SK-N-MC (cell line): ENCODE data around the gene GLOD5.

Experiments
- DNase-seq: peaks from one replicate; pipeline ENCODE4 v3.0.0-alpha.2; 2011; ENCODE audit warnings: low read depth, low spot score
- H3K27ac ChIP-seq: fragments of 200-600 bp; sonication (generic); 2 replicates; pipeline ENCODE4 v1.5.1; 2016; ENCODE audit warnings: mixed run types
- H3K36me3 ChIP-seq: fragments of 200-600 bp; sonication (generic); 2 replicates; pipeline ENCODE4 v1.6.1; 2017; ENCODE audit warnings: antibody characterized with exemption, low read length, mixed read lengths; ENCODE audit not compliant: insufficient read depth
- H3K4me3 ChIP-seq: fragments of 200-600 bp; sonication (generic); 2 replicates; pipeline ENCODE4 v1.5.1; 2016
- H3K9ac ChIP-seq: fragments of 200-600 bp; sonication (generic); 2 replicates; pipeline ENCODE4 v1.8.0; 2017; ENCODE audit warnings: mixed run types, mixed read lengths; ENCODE audit not compliant: insufficient read length
- H3K9me3 ChIP-seq: fragments of 200-600 bp; sonication (generic); 2 replicates; pipeline ENCODE4 v1.6.1; 2017; ENCODE audit warnings: low read depth, mild to moderate bottlenecking, antibody characterized with exemption, low read length, moderate library complexity, mixed read lengths
- EZH2 ChIP-seq: fragments of 200-600 bp; sonication (generic); IDR thresholded peaks from one replicate; pipeline ENCODE4 v1.6.1; 2017; ENCODE audit warnings: antibody characterized with exemption
- FOXP2 ChIP-seq: optimal IDR thresholded peaks from 2 replicates; pipeline ENCODE3; 2011; ENCODE audit warnings: mild to moderate bottlenecking, moderate library complexity; ENCODE audit not compliant: insufficient read depth; ENCODE audit errors: extremely low read length, control extremely low read depth
- POLR2AphosphoS5 ChIP-seq: IDR thresholded peaks from 2 replicates; pipeline ENCODE4 v1.6.1; 2012; ENCODE audit warnings: mild to moderate bottlenecking, low read depth, low read length, borderline replicate concordance

The GLOD5 gene

DNA sequence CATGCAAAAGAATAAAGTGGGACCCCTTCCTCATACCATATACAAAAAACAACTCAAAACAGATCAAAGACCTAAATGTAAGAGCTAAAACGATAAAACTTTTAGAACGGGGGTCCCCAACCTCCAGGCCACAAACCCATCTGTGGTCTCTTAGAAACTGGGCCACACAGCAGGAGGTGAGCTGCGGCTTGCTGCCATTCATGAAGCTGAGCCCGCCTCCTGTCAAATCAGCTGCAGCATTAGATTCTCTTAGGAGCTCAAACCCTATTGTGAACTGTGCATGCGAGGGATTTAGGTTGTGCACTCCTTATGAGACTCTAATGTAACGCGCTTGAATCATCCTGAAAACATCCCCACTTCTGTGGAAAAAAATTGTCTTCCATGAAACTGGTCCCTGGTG is 17.9 kb downstream of the GLOD5 start:
- Histone ChIP-seq H3K9ac (no peak overlapping the region), H3K36me3 (no peaks in the 10 kb centered on the region), H3K4me3 (no peak overlapping the region), H3K27ac (no peak overlapping the region), H3K9me3 (no peaks in the 10 kb centered on the region)
- TF ChIP-seq FOXP2 = no peak
- no peak for TF ChIP-seq EZH2
- no peak for TF ChIP-seq POLR2AphosphoS5
- no peak for DNase-seq

DNA sequence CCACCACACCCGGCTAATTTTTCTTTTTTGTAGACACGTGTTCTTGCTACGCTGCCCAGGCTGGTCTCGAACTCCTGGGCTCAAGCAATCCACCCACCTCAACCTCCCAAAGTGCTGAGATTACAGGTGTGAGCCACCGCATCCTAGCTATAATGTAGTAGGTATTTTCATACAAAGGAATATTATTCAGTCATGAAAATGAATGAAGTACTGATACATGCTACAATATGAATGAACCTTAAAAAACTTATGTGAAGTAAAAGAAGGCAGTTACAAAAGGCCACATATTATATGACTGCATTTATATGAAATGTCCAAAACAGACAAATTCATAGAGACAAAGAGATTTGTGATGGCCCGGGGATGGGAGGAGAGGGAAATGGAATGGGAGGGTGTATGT is 20.2 kb downstream of the GLOD5 start:
- no peaks in the 10 kb centered on the region for H3K9me3 ChIP-seq
- H3K4me3 ChIP-seq = no peak overlapping the region
- H3K36me3 ChIP-seq = no peaks in the 10 kb centered on the region
- TF ChIP-seq POLR2AphosphoS5 (no peak), EZH2 (no peak), FOXP2 (no peak)
- no peak overlapping the region for H3K9ac ChIP-seq
- no peak overlapping the region for H3K27ac ChIP-seq
- no peak for DNase-seq

DNA sequence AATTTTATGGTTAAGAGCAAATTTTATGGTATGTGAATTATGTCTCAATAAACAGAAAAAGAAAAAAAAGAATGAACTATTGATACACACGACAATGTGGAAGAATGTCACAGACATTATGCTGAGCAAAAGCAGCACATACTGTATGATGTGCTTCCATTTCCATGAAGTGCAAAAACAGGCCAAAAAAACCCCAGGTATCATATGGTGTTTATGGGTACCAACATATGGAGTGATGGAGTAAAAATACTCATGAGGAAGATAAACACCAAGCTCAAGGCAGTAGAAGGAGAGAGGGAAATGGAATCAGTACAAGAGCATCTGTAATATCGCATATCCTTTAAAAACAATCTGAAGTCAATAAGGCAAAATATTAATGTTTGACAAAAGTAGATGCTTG is 20.7 kb downstream of the GLOD5 start:
- H3K36me3 ChIP-seq = no peaks in the 10 kb centered on the region
- no peak overlapping the region for H3K9ac ChIP-seq
- TF ChIP-seq FOXP2 (no peak), EZH2 (no peak), POLR2AphosphoS5 (no peak)
- H3K4me3 ChIP-seq = no peak overlapping the region
- DNase-seq = no peak
- no peaks in the 10 kb centered on the region for H3K9me3 ChIP-seq
- H3K27ac ChIP-seq = no peak overlapping the region

DNA sequence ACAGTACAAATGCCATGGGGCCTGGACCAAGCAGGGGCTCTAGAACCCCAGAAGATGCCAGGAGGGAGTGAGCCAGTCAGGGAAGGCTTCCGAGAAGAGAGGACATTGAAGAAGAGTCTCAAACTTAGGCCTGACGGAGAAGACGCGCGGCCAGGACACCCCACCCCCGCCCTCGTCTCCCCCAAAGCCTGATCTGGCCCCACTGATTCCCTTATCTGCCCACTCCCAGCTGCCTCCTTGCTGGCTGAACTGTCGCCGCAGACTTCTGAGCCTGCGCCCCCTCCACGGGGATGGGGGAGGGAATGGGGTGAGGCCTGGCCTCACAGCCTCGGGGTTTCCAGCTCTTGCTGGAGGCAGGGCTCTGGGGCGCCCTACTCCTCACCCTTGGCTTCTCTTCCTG is 21.2 kb downstream of the GLOD5 start:
- no peak overlapping the region for H3K9ac ChIP-seq
- no peak overlapping the region for H3K27ac ChIP-seq
- no peak overlapping the region for H3K4me3 ChIP-seq
- no peak for TF ChIP-seq EZH2
- H3K9me3 ChIP-seq = no peaks in the 10 kb centered on the region
- no peaks in the 10 kb centered on the region for H3K36me3 ChIP-seq
- DNase-seq = no peak

DNA sequence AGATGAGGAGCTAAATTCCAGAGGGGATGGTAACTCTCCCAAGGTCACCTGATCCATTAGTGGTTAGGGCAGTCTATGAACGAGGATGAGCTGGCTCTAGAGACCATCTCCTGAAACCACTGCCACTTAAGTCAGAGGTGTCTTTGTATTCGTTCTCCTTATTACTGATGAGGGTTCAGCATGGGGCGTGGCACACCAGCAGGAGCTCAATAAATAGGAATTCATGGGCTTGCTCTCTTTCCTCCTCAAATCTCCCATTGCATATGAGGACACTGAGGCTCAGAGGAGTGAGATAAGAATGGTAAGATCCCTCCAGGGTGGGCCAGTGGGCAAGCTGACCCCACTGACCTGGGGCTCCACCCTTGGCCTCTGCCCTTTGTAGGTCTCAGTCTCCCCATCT is 23.2 kb downstream of the GLOD5 start:
- Histone ChIP-seq H3K27ac (no peak overlapping the region), H3K36me3 (no peaks in the 10 kb centered on the region), H3K9ac (no peak overlapping the region), H3K4me3 (no peak overlapping the region), H3K9me3 (no peaks in the 10 kb centered on the region)
- TF ChIP-seq POLR2AphosphoS5 = no peak
- no peak for TF ChIP-seq FOXP2
- TF ChIP-seq EZH2 = no peak
- no peak for DNase-seq

DNA sequence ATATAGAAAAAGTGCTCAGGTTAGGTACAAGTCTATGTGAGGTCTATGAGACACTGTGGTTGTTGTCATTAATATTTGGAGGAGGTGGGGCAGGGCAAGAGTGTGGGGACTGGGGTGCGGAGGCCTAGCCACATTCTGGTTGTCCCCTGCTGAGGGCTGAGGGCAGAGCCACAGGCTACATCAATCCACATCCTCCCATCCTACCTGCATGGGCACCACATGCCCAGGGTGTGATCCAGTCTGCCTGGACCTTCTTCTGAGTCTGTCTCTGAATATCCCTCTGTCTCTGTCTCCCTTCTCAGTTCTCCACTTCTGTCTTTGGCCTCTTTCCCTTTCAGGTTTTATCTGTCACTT is 23.6 kb downstream of the GLOD5 start:
- DNase-seq = no peak
- Histone ChIP-seq H3K9me3 (no peaks in the 10 kb centered on the region), H3K27ac (no peak overlapping the region), H3K9ac (no peak overlapping the region), H3K36me3 (no peaks in the 10 kb centered on the region), H3K4me3 (no peak overlapping the region)
- TF ChIP-seq POLR2AphosphoS5 = no peak
- TF ChIP-seq EZH2 = no peak
- TF ChIP-seq FOXP2 = no peak

DNA sequence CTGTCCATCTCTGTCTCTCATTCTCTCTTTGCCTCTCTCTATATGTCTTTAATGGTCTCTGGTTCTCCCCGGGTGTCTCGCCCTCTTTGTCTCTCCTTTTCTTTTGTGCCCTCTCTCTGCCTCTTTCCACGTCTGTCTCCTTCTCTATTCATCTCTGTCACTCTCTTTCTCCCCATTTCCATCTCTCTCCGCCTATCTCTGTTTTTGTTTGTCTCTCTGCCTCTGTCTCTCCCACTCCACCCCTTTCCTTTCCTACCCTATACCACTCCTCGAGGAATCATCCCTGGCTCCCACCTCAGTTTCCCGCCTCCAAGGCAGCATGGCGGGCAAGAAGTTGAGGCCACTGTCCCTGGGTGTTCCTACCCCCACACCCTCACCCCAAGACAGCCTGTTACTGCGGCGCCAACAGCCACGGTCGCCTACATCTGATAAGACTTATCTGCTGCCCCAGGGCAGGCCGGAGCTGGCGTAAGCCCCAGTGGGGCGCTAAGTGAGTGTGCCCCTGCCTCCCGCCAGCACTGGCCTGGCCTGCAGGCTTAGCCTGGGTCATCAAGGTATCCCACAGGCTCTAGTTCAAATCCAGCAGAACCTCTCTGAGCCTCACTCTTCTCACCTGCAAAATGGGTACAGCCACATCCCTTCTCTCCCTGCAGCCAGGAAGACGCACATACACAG is 24.1 kb downstream of the GLOD5 start:
- H3K27ac ChIP-seq = no peak overlapping the region
- no peaks in the 10 kb centered on the region for H3K9me3 ChIP-seq
- no peaks in the 10 kb centered on the region for H3K36me3 ChIP-seq
- H3K9ac ChIP-seq = no peak overlapping the region
- DNase-seq = no peak
- no peak overlapping the region for H3K4me3 ChIP-seq
- TF ChIP-seq POLR2AphosphoS5 = no peak
- TF ChIP-seq EZH2 = no peak
- no peak for TF ChIP-seq FOXP2

DNA sequence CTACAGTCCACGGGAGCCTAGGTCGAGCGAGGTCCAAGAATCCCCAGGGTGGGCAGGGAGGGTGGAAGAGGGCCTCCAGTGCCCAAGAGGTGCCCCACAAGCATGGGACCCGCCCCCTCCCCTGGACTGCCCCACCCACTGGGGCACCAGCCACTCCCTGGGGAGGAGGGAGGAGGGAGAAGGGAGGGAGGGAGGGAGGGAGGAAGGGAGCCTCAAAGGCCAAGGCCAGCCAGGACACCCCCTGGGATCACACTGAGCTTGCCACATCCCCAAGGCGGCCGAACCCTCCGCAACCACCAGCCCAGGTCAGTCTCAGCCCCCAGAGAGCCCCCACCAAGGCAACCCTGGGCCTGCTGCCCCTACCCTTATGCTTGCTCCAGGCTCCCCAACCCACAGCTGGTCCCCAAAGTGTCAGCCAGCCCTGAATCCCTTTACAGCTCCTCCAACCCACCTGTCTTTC is 24.8 kb downstream of the GLOD5 start, which contains the start of gene GATA1:
TSS of gene GATA1 (plus strand) at position 250 of the 460 bp plus-strand sequence. CDS start 4,520 bp downstream, outside the sequence.
- TF ChIP-seq EZH2 (no peak), POLR2AphosphoS5 (no peak), FOXP2 (no peak)
- H3K27ac ChIP-seq = no peak within 1 kb of the TSS
- H3K4me3 ChIP-seq = no peak within 1 kb of the TSS
- H3K36me3 ChIP-seq = no peaks in the 10 kb centered on the region
- no peak within 1 kb of the TSS for H3K9ac ChIP-seq
- H3K9me3 ChIP-seq = no peaks in the 10 kb centered on the region
- DNase-seq = no peak
